Calu3 (cell line): ENCODE measurements around the gene TBXA2R. TPM values are rescaled to one million over a fixed set of nuclear protein-coding genes. Genes with fewer than 3 reads are reported as not detected.

Experiments
- BruUV-seq: library from RNA; stranded (reverse); fragments of 400-500 nt; replicated peaks from 2 replicates; lab custom pipeline; 2021; lab: Mats Ljungman, UMichigan
- CTCF ChIA-PET: fragments of 300-600 bp; sonication (Branson Sonifier 250); formaldehyde crosslinking; loops from one replicate; lab custom pipeline; 2022; ENCODE audit warnings: antibody characterized with exemption; lab: Charles Lee
- DNase-seq: peaks from one replicate; pipeline ENCODE4 v3.0.0; 2022
- H3K27ac Mint-ChIP-seq: one replicate; pipeline ENCODE4 v1.8.0; 2022; ENCODE audit warnings: mixed read lengths; ENCODE audit not compliant: unreplicated experiment
- H3K27me3 Mint-ChIP-seq: one replicate; pipeline ENCODE4 v1.8.0; 2022; ENCODE audit warnings: mixed read lengths; ENCODE audit not compliant: unreplicated experiment
- H3K36me3 Mint-ChIP-seq: one replicate; pipeline ENCODE4 v1.8.0; 2022; ENCODE audit warnings: mild to moderate bottlenecking, moderate library complexity, mixed read lengths; ENCODE audit not compliant: insufficient read depth, unreplicated experiment
- H3K4me1 Mint-ChIP-seq: one replicate; pipeline ENCODE4 v1.8.0; 2022; ENCODE audit warnings: mild to moderate bottlenecking, low read depth, mixed read lengths; ENCODE audit not compliant: unreplicated experiment
- H3K4me3 Mint-ChIP-seq: one replicate; pipeline ENCODE4 v1.8.0; 2022; ENCODE audit warnings: mild to moderate bottlenecking, low read depth, moderate library complexity, mixed read lengths; ENCODE audit not compliant: unreplicated experiment
- H3K9me3 Mint-ChIP-seq: one replicate; pipeline ENCODE4 v1.8.0; 2022; ENCODE audit warnings: low read depth, mixed read lengths; ENCODE audit not compliant: unreplicated experiment
- CTCF ChIP-seq: fragments of 200-600 bp; IDR thresholded peaks from one replicate; pipeline ENCODE4 v1.8.0; 2022; ENCODE audit warnings: antibody characterized with exemption; ENCODE audit not compliant: unreplicated experiment
- intact Hi-C: fragments of 100-400 bp; cut with micrococcal nuclease; formaldehyde crosslinking; loops from one replicate; pipeline ENCODE4 v1.10.0; 2022; ENCODE audit not compliant: unreplicated experiment
- total RNA-seq: library from RNA; stranded (reverse); gene quantifications from 2 replicates; pipeline ENCODE4 v1.2.3, GENCODE V29; 2022

TBXA2R gene
- total RNA-seq, 1 experiment from 2014 or later = 0.24 TPM

GRCh38 chr19:3637621-3638020 is 30.9 kb upstream of the TBXA2R start:
- CTCF ChIA-PET = no interaction called here
- BruUV-seq = no TSS peak
- no peak overlapping the region for H3K4me3 Mint-ChIP-seq
- no peaks in the 10 kb centered on the region for H3K9me3 Mint-ChIP-seq
- TF ChIP-seq CTCF = no peak
- H3K36me3 Mint-ChIP-seq = peaks cover 6% of the 10 kb centered on the region
- H3K27me3 Mint-ChIP-seq = no peaks in the 10 kb centered on the region
- DNase-seq = no peak
- intact Hi-C loops = no loop called here
- no peak overlapping the region for H3K27ac Mint-ChIP-seq
- H3K4me1 Mint-ChIP-seq = no peaks in the 10 kb centered on the region

GRCh38 chr19:3636962-3637361 is 30.3 kb upstream of the TBXA2R start:
- no TSS peak for BruUV-seq
- H3K27ac Mint-ChIP-seq = no peak overlapping the region
- no peak for DNase-seq
- H3K27me3 Mint-ChIP-seq = no peaks in the 10 kb centered on the region
- H3K36me3 Mint-ChIP-seq = peaks cover 6% of the 10 kb centered on the region
- intact Hi-C loops = no loop called here
- no peaks in the 10 kb centered on the region for H3K4me1 Mint-ChIP-seq
- no peak for TF ChIP-seq CTCF
- CTCF ChIA-PET = no interaction called here
- no peaks in the 10 kb centered on the region for H3K9me3 Mint-ChIP-seq
- no peak overlapping the region for H3K4me3 Mint-ChIP-seq

- H3K27ac Mint-ChIP-seq = no peak overlapping the region
- BruUV-seq = no TSS peak
- H3K9me3 Mint-ChIP-seq = no peaks in the 10 kb centered on the region
- CTCF ChIA-PET = no interaction called here
- H3K4me3 Mint-ChIP-seq = no peak overlapping the region
- H3K27me3 Mint-ChIP-seq = no peaks in the 10 kb centered on the region
- intact Hi-C loops = no loop called here
- H3K4me1 Mint-ChIP-seq = no peaks in the 10 kb centered on the region
- no peak for DNase-seq
- no peak for TF ChIP-seq CTCF
- peaks cover 6% of the 10 kb centered on the region for H3K36me3 Mint-ChIP-seq
These were observed 29.8 kb upstream of the TBXA2R start for GRCh38 chr19:3636506-3636905.

GRCh38 chr19:3634496-3635045 is 27.9 kb upstream of the TBXA2R start:
- intact Hi-C loops = no loop called here
- Mint-ChIP-seq H3K36me3 (peaks cover 6% of the 10 kb centered on the region), H3K9me3 (no peaks in the 10 kb centered on the region), H3K27ac (no peak overlapping the region), H3K27me3 (no peaks in the 10 kb centered on the region), H3K4me3 (no peak overlapping the region), H3K4me1 (no peaks in the 10 kb centered on the region)
- TF ChIP-seq CTCF = no peak
- DNase-seq = no peak
- BruUV-seq = no TSS peak
- CTCF ChIA-PET = no interaction called here
